Fibroblast of skin of right biceps (primary cell): ENCODE data around the gene SSBP4.
A peak's percentile ranks its signal among the peaks of the same experiment; 100 is the strongest.
"Not testable (repeated sequence)": the region's sequence is repeated elsewhere in the genome, so short reads cannot be mapped to it uniquely, and the experiment has no call there.

Source experiments
- DNase-seq: peaks from one replicate; pipeline ENCODE4 v3.0.0-alpha.2; 2013

The SSBP4 gene

GRCh38 chr19:18419195-18419698 is at the start of gene SSBP4:
Gene SSBP4 (plus strand): TSS chr19:18419398. CDS start chr19:18419649, 251 bp downstream.
- DNase-seq, result peak; percentile 87

DNA sequence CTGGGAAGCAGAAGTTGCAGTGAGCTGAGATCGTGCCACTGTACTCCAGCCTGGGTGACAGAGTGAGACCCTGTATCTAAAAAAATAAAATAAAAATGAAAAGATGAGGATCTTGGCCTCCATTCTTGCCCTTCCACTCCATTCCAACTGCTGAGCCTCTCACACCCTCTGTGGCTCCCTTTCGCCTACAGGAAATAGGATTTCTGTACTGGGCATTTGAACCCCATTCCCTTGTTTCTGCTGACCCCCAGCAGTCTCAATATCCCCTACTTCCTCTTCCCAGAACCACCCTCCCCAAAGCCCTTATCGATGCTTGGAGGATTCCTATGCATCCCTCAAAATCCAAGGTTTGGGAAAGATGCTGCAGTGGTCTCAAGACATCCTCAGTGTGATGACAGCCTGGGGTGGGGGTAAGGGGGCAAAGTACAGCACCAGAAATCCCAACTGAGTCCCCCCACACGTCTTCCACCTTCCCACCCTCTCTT is 45.7 kb upstream of the SSBP4 start:
- no peak for DNase-seq

DNA sequence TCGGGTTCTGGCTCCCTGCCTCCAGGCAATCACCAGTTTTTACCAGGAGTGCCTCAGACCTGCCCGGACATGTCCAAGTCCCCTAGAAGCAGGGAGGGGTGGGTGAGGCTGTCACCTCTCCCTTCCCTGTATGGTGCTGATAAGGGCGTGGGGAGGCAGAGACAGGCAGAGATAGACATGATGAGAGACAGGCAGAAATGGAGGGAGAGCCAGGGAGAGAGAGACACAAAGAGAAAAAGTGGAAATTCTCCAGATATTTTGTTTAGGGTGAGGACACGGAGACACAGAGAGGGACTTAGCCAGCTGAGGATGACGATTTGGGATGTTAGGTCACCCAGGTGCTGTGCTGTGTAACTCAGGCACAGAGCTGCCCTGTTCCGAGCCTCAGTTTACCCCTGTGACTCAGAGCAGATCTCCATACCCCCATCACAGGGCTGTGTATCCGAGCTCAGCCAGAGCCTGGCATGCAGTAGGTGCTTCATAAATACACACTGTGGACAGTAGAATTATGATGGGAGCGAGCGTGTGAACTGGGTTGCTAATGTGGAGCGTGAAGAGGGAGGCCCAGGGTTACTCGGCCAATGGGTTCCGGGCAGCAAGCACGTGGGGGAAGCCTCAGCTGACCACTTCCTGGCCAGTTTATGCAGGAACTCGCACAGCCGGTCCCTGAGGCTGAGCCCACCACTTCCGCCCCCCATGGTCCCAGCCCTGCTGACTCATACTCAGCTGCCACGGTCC is 45.1 kb upstream of the SSBP4 start:
- peak; percentile 95 for DNase-seq

DNA sequence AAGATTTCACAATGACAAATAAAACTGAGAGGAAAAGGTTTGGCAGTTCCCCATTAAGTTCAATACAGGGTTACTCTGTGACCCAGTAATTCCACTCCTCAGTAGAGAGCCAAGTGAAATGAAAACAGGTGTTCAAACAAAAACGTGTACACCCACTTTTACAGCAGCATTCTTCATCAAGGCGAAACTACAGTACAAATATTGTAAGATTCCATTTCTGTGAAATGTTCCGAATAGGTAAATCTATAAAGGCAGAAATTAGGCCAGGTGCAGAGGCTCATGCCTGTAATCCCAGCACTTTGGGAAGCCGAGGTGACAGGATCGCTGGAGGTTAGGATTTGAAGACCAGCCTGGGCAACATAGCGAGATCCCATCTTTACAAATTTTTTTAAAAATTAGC is 42.2 kb upstream of the SSBP4 start:
- DNase-seq, result no peak

- peak; percentile 82 for DNase-seq
Measured at GRCh38 chr19:18379803-18380747, 39.1 kb upstream of the SSBP4 start.

GRCh38 chr19:18380843-18381242 is 38.4 kb upstream of the SSBP4 start:
- DNase-seq, result no peak

GRCh38 chr19:18383622-18384021 is 35.6 kb upstream of the SSBP4 start:
- not testable (repeated sequence) for DNase-seq

DNA sequence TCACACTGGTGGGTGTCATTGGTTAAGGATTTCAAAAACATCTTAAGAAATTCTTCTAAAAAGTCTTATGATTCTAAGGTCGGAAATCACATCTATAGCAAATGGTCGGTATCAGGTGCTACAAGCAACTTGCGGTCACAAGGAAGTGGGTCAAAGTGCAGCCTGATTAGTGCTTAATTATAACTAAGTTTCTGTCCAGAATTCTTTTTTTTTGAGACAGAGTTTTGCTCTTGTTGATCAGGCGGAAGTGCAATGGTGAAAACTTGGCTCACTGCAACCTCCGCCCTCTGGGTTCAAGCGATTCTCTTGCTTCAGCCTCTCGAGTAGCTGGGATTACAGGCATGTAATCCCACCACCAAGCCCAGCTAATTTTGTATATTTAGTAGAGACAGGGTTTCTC is 34.4 kb upstream of the SSBP4 start:
- no peak for DNase-seq

DNA sequence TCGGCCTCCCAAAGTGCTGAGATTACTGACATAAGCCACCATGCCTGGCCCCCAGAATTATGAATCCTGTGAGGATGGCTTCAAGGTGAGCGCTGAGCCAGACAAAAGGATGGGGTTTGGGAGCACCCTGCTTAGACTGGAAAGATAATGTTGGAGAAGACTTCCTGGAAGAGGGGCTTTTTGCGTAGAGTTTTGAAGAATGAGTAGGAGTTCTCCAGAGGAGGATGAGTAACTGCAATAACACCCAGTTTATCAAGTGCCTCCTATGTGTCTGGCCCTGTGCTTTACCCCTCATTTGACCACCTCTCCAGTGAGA is 33.9 kb upstream of the SSBP4 start:
- DNase-seq, result no peak

- DNase-seq, result peak; percentile 42
Measured at GRCh38 chr19:18385675-18386542, 33.3 kb upstream of the SSBP4 start, which contains the start of gene GDF15. Gene GDF15 (plus strand): TSS chr19:18386158. CDS start chr19:18386190, 32 bp downstream.

DNA sequence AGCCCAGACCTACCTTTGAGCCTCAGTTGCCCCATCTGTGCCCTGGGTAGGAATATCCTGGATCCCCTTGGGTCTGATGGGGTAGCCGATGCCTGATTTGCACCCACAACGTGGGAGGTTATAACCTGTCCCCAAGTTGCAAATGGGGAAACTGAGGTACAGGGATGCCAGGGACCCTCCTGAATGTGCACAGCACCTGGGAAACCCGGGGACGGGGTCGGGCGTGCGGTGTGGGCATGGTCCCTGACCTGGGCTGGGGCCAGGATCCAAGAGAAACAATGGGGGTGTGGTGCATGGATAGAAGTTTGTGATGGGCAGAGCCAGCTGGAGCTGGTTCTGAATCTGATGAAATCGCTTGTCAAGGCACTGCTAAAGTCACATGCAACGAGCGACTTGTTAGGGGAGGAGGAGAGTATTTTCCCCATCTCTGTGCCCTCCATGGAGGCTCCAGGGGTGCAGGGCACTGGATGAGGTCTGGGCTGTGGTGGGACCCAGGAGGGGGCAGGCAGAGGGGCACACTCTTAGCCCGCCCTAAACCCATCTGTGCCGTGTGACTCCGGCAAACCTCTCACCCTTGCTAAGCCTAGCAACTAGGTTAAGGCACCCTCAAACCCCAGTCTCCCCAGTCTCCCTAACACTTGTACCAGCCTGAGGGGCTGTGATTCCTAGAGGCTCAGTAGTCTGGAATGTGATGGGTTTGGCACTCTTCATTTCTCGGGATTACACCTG is 32.5 kb upstream of the SSBP4 start:
- DNase-seq, result peak; percentile 49

DNA sequence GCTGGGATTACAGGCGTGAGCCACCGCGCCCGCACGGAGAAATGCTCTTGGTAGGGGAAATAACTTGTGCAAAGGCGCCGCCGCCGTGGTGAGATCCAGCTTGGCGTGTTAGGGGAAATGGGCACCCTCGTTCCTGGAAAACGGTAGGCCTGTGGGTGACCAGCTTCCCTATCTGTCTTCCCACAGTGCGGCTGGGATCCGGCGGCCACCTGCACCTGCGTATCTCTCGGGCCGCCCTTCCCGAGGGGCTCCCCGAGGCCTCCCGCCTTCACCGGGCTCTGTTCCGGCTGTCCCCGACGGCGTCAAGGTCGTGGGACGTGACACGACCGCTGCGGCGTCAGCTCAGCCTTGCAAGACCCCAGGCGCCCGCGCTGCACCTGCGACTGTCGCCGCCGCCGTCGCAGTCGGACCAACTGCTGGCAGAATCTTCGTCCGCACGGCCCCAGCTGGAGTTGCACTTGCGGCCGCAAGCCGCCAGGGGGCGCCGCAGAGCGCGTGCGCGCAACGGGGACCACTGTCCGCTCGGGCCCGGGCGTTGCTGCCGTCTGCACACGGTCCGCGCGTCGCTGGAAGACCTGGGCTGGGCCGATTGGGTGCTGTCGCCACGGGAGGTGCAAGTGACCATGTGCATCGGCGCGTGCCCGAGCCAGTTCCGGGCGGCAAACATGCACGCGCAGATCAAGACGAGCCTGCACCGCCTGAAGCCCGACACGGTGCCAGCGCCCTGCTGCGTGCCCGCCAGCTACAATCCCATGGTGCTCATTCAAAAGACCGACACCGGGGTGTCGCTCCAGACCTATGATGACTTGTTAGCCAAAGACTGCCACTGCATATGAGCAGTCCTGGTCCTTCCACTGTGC is 30.9 kb upstream of the SSBP4 start:
- peak; percentile 60 for DNase-seq

DNA sequence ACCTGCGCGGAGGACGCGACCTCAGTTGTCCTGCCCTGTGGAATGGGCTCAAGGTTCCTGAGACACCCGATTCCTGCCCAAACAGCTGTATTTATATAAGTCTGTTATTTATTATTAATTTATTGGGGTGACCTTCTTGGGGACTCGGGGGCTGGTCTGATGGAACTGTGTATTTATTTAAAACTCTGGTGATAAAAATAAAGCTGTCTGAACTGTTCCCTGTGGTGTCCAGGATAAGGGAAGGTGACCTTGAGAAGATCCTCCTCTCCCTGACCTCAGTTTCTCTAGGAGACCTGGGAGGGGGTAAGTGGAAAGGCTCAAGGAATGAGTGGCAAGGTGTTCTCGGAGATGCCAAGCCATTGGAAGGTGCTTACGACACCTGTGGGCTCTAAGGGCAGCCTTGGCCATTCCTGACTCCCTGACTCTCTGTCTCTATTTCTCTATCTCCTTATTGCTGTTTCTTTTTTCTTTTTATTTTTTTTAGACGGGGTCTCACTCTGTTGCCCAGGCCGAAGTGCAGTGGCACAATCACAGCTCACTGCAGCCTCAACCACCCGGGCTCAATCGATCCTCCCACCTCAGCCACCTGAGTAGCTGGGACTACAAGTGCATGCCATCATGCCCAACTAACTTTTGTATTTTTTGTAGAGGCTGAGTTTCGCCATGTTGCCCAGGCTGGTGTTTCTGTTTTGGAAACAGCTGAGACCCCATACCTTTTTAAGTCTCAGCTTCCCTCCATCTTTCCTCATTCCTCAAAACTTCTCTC is 30.1 kb upstream of the SSBP4 start:
- no peak for DNase-seq

DNA sequence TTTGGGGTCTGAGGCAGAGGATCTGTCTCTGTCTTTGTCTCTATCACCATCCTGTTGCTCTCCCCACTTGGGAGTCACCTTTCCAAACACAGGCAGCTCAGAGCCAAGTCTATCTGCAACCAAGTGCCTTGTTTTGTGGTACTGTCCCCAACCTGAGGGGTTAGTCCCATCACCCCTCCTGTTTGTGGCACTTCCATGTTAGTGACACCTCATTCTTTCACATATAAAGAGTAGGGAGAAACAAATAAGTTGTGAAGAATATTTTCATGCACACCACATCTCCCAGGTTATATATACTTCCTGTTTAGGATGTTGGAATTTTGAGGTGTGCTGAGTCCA is 29.5 kb upstream of the SSBP4 start:
- DNase-seq, result no peak

- DNase-seq, result no peak
Measured at GRCh38 chr19:18390065-18390907, 28.9 kb upstream of the SSBP4 start.

GRCh38 chr19:18391509-18392075 is 27.6 kb upstream of the SSBP4 start:
- DNase-seq, result no peak

DNA sequence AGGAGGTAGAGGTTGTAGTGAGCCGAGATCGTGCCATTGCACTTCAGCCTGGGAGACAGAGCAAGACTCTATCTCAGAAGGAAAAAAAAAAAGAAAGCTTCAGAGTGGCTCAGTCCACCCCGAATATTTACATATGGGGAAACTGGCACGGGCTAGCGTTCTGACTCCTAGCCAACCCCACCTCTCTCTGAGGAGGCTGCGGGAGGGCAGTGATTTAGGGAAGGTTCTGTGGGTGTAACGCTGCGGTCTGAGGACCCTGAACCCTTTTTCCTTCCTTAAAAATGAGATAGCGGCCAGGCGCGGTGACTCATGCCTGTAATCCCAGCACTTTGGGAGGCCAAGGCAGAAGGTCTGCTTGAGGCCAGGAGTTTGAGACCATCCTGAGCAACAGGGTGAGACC is 26.8 kb upstream of the SSBP4 start:
- no peak for DNase-seq

DNA sequence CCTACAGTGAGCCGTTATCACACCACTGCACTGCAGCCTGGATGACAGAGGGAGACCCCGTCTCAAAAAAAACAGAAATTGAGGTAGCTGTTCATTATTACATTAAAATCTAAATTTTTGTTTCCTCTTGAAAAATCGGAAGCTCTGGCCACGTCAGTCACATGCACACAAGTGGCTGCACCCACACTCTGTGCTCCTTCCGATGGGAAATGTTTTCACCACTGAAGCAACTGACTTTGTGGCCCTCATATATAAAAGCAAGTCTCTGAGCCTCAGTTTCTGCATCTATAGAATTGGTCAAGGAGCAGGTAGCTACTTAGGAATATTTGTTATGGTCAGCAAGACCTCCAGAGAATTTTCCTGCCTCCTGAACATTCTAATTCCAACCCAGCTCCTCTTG is 26.3 kb upstream of the SSBP4 start:
- no peak for DNase-seq

DNA sequence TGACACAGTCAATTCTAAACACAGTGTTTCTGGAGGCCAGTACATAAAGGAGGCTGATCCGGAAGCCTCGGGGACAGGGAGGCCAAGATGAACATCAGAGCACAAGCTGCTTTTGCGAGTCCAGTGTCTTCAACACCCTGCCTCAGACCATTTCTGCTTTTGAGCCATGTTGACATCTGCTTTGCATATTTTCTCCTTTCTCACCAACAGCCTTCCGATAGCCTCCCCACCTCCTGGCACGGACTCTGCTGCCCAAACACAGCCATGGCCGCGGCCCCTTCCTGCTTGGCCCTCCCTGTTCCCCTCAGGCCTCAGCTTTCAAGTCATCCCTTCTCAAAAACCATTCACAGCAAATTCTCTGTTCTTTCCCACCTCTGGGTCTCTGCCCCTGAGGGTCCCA is 25.4 kb upstream of the SSBP4 start:
- DNase-seq, result no peak
